Erythroblast (primary cell): ENCODE measurements around the gene CXCR3.
"Not testable (repeated sequence)": the region's sequence is repeated elsewhere in the genome, so short reads cannot be mapped to it uniquely, and the experiment has no call there.

Experiments
- DNase-seq, 2 experiments: peaks; one replicate each; lab custom pipeline; 2025; lab: John Stamatoyannopoulos, UW
- GATA1 ChIP-seq: IDR thresholded peaks from 2 replicates; pipeline ENCODE4 v1.6.1; 2011; ENCODE audit warnings: low read depth, mild to moderate bottlenecking, control low read depth, low read length, moderate library complexity
- POLR2A ChIP-seq: IDR thresholded peaks from 2 replicates; pipeline ENCODE4 v1.6.1; 2011; ENCODE audit warnings: mild to moderate bottlenecking, low read length

CXCR3 gene

GRCh38 chrX:71618303-71618721, at the start of gene CXCR3:
CXCR3 (minus strand) TSS chrX:71618511; CDS start chrX:71618449, 62 bp downstream.
- TF ChIP-seq GATA1 = no peak
- TF ChIP-seq POLR2A = peak; percentile 16
- DNase-seq = no peak

GRCh38 chrX:71667328-71668247, 49.3 kb upstream of the CXCR3 start, which contains the start of gene LOC101059915:
LOC101059915 (plus strand) TSS chrX:71667546.
- TF ChIP-seq POLR2A = no peak
- no peak for TF ChIP-seq GATA1

GRCh38 chrX:71666240-71667223, 48.2 kb upstream of the CXCR3 start:
- TF ChIP-seq POLR2A (no peak), GATA1 (no peak)
- peak in 1 of 2 experiments; percentile 2 for DNase-seq

More at GRCh38 chrX:71667328-71668247, 49.3 kb upstream of the CXCR3 start, which contains the start of gene LOC101059915:
- no peak for DNase-seq

GRCh38 chrX:71665747-71666146, 47.4 kb upstream of the CXCR3 start:
- DNase-seq = no peak
- no peak for TF ChIP-seq POLR2A
- no peak for TF ChIP-seq GATA1

GRCh38 chrX:71664889-71665491, 46.7 kb upstream of the CXCR3 start:
- DNase-seq = no peak
- TF ChIP-seq GATA1 (no peak), POLR2A (no peak)

GRCh38 chrX:71664202-71664601, 45.9 kb upstream of the CXCR3 start:
- DNase-seq = peak; percentile 44 to 45

- DNase-seq = not testable (repeated sequence)
Measured at GRCh38 chrX:71663238-71663637, 44.9 kb upstream of the CXCR3 start.

- not testable (repeated sequence) for DNase-seq
Measured at GRCh38 chrX:71662654-71663053, 44.3 kb upstream of the CXCR3 start.

GRCh38 chrX:71661919-71662318, 43.6 kb upstream of the CXCR3 start:
- no peak for TF ChIP-seq GATA1
- no peak for TF ChIP-seq POLR2A
- no peak for DNase-seq

GRCh38 chrX:71660562-71661416, 42.5 kb upstream of the CXCR3 start:
- DNase-seq = no peak
- TF ChIP-seq POLR2A (no peak), GATA1 (no peak)

- no peak for TF ChIP-seq POLR2A
- TF ChIP-seq GATA1 = no peak
- no peak for DNase-seq
Measured at GRCh38 chrX:71659959-71660358, 41.6 kb upstream of the CXCR3 start.

GRCh38 chrX:71659342-71659741, 41.0 kb upstream of the CXCR3 start:
- no peak for DNase-seq
- TF ChIP-seq POLR2A (no peak), GATA1 (no peak)

GRCh38 chrX:71657267-71657666, 39.0 kb upstream of the CXCR3 start:
- no peak for TF ChIP-seq GATA1
- TF ChIP-seq POLR2A = no peak
- DNase-seq = peak; percentile 1 to 19
